Astrocyte (in vitro differentiated cells and primary cell): ENCODE data around the gene CERT1.

Experiments used
- CTCF ChIP-seq: IDR thresholded peaks from 2 replicates; pipeline ENCODE4 v1.5.1; 2011; ENCODE audit warnings: low read depth, mild to moderate bottlenecking, inconsistent platforms, low read length, moderate library complexity; ENCODE audit not compliant: insufficient read depth
- EZH2 ChIP-seq: IDR thresholded peaks from 2 replicates; pipeline ENCODE4 v1.6.1; 2012; ENCODE audit warnings: mild to moderate bottlenecking, low read length, inconsistent platforms; ENCODE audit not compliant: insufficient read depth

GRCh38 chr5:75471193-75471592, 40.2 kb downstream of the CERT1 start:
- TF ChIP-seq CTCF (no peak), EZH2 (no peak)
